Thyroid gland (tissue), 4 donors: Measurements from ENCODE around the gene TBRG4.

Source experiments
- POLR2A ChIP-seq, 2 donors: fragments of 450-650 bp; IDR thresholded peaks; one replicate each; pipeline ENCODE4 v1.6.1; 2017; ENCODE audit warnings: antibody characterized with exemption in 2 of 2, mild to moderate bottlenecking in 2 of 2, moderate library complexity in 1 of 2
- TF ChIP-seq, protein P1 (sequence below), 6 experiments: fragments of 200-600 bp in 3 of 6; fragments of 450-650 bp in 3 of 6; sonication (generic) in 3 of 6; IDR thresholded peaks; one replicate each; pipeline ENCODE4 v1.5.1; 2016 to 2019; ENCODE audit warnings: antibody characterized with exemption in 6 of 6, mild to moderate bottlenecking in 2 of 6, inconsistent platforms in 1 of 6, moderate library complexity in 1 of 6

DNA sequence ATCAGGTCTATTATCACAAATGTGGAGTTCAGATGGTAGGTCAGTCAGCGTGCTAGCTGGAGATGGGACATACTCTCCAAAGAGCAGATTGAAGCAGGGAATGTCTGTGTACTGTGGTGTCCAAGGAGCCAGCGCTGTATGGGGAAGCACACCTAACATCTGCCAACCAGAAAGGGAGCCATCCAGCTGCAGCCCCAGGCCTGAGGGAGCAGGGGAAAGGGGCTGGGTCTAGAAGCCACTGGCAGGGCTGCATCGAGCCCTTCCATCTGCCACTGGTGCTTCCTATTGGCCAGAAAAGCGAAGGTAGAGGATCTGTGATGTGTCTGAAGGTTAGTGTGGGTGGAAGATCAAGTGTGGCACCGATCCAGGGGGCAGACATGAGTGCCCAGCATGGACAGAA lies 38.1 kb upstream of the TBRG4 start:
- TF ChIP-seq, protein P1, sequence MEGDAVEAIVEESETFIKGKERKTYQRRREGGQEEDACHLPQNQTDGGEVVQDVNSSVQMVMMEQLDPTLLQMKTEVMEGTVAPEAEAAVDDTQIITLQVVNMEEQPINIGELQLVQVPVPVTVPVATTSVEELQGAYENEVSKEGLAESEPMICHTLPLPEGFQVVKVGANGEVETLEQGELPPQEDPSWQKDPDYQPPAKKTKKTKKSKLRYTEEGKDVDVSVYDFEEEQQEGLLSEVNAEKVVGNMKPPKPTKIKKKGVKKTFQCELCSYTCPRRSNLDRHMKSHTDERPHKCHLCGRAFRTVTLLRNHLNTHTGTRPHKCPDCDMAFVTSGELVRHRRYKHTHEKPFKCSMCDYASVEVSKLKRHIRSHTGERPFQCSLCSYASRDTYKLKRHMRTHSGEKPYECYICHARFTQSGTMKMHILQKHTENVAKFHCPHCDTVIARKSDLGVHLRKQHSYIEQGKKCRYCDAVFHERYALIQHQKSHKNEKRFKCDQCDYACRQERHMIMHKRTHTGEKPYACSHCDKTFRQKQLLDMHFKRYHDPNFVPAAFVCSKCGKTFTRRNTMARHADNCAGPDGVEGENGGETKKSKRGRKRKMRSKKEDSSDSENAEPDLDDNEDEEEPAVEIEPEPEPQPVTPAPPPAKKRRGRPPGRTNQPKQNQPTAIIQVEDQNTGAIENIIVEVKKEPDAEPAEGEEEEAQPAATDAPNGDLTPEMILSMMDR (IDR thresholded peaks at IDR 0.05) = no peak
- no peak for TF ChIP-seq POLR2A (IDR thresholded peaks at IDR 0.05)
